Measurements from ENCODE around the gene JAKMIP2. TPM values are rescaled to one million over a fixed set of nuclear protein-coding genes. Genes with fewer than 3 reads are reported as not detected.

Gene JAKMIP2
- total RNA-seq, 1 donor from 2014 or later = 6.0 TPM

DNA sequence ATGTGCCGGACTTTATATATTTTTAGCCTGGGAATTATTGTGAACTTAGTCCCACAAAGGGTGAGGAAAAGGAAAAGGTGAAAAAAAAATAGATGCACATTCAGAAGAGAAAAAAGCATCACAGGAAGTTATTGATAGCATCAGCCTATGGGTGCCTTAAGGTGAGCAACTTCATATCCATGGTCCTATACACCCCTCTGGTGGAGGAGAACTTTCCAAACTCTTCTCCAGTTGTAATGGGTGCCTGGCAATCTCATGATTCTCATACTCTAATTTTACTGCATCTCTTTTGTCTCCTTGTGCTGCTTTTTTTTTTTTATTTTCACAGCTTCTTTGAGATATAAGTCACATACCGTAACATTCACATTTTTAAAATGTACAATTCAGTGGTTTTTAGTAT, 107.4 kb downstream of the JAKMIP2 start:
- Mint-ChIP-seq H3K36me3 (ENCODE audit: insufficient read depth) (peaks cover 1% of the 10 kb centered on the region), H3K27me3 (peaks cover 4% of the 10 kb centered on the region), H3K27ac (no peak overlapping the region), H3K4me3 (ENCODE audit: low read depth) (no peak overlapping the region), H3K4me1 (ENCODE audit: low read depth) (no peaks in the 10 kb centered on the region), H3K9me3 (ENCODE audit: low read depth) (no peaks in the 10 kb centered on the region)
- TF ChIP-seq, protein P1, sequence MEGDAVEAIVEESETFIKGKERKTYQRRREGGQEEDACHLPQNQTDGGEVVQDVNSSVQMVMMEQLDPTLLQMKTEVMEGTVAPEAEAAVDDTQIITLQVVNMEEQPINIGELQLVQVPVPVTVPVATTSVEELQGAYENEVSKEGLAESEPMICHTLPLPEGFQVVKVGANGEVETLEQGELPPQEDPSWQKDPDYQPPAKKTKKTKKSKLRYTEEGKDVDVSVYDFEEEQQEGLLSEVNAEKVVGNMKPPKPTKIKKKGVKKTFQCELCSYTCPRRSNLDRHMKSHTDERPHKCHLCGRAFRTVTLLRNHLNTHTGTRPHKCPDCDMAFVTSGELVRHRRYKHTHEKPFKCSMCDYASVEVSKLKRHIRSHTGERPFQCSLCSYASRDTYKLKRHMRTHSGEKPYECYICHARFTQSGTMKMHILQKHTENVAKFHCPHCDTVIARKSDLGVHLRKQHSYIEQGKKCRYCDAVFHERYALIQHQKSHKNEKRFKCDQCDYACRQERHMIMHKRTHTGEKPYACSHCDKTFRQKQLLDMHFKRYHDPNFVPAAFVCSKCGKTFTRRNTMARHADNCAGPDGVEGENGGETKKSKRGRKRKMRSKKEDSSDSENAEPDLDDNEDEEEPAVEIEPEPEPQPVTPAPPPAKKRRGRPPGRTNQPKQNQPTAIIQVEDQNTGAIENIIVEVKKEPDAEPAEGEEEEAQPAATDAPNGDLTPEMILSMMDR (IDR thresholded peaks at IDR 0.05; ENCODE audit: unreplicated experiment) = peak; percentile 15
- DNase-seq (ENCODE audit: low spot score, unreplicated experiment) = no peak

DNA sequence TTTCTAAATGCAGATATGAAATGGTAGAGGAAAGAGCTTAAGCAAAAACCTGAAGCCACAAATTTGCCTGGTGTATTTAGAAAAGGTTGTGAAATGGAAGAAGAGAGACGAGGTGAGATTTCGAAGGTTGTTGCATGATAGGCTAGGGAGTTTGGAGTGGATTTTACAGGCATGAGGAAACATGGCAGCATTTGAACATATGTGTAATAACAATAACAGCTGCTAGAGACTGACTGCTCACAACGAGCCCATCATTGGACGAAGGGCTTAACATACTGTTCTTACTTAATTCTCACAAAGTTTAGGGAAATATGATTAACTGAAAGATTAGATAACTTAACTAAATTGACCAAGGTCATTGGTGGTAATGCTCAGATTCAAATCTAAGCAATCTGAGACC, 108.1 kb downstream of the JAKMIP2 start:
- TF ChIP-seq, protein P1 (IDR thresholded peaks at IDR 0.05; ENCODE audit: unreplicated experiment) = no peak
- Mint-ChIP-seq H3K36me3 (ENCODE audit: insufficient read depth) (peaks cover 1% of the 10 kb centered on the region), H3K9me3 (ENCODE audit: low read depth) (no peaks in the 10 kb centered on the region), H3K4me1 (ENCODE audit: low read depth) (no peaks in the 10 kb centered on the region), H3K27ac (no peak overlapping the region), H3K27me3 (peaks cover 4% of the 10 kb centered on the region), H3K4me3 (ENCODE audit: low read depth) (no peak overlapping the region)
- DNase-seq (ENCODE audit: low spot score, unreplicated experiment) = no peak

DNA sequence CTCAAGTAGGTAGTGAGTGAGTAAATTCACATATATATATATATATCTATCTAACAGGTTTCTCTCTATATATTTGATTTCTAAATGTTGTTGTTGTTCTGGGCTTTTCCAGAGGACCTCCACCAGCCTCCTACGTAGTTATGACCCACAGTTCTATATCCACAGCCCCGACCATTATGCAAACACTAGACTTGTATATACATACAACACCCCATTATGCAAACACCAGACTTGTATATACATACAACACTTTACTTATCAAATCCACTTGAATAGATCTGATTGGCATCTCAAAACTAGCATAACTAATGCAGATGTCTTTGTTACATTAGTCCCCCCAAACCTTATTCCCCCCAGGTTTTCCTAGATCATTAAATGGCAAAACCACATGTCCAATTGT, 108.7 kb downstream of the JAKMIP2 start:
- peaks cover 4% of the 10 kb centered on the region for H3K27me3 Mint-ChIP-seq
- no peaks in the 10 kb centered on the region for H3K9me3 Mint-ChIP-seq (ENCODE audit: low read depth)
- DNase-seq (ENCODE audit: low spot score, unreplicated experiment) = no peak
- TF ChIP-seq, protein P1 (IDR thresholded peaks at IDR 0.05; ENCODE audit: unreplicated experiment) = no peak
- H3K4me3 Mint-ChIP-seq (ENCODE audit: low read depth) = no peak overlapping the region
- peaks cover 1% of the 10 kb centered on the region for H3K36me3 Mint-ChIP-seq (ENCODE audit: insufficient read depth)
- peaks cover 3% of the 10 kb centered on the region for H3K4me1 Mint-ChIP-seq (ENCODE audit: low read depth)
- no peak overlapping the region for H3K27ac Mint-ChIP-seq

DNA sequence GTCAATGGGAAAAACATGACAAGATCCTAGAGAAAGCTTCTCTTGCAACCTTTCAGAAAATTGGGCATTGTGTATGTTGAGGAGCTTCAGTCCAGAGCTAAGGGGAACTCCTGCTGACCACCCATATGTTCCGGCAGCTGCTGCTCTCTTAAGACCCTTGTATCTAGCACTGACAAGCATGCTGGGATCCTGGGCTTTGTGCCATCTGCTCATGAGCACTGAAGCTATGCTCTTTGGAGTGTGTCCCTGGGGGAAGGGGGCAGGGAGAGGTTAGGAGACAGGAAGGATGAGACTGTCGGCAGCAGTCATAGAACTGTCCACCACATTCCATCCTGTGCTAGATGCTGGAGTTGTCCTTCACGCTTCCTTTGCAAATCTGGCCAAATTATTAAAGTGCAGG, 109.3 kb downstream of the JAKMIP2 start:
- no peak for DNase-seq (ENCODE audit: low spot score, unreplicated experiment)
- TF ChIP-seq, protein P1 (IDR thresholded peaks at IDR 0.05; ENCODE audit: unreplicated experiment) = no peak
- H3K27ac Mint-ChIP-seq = no peak overlapping the region

DNA sequence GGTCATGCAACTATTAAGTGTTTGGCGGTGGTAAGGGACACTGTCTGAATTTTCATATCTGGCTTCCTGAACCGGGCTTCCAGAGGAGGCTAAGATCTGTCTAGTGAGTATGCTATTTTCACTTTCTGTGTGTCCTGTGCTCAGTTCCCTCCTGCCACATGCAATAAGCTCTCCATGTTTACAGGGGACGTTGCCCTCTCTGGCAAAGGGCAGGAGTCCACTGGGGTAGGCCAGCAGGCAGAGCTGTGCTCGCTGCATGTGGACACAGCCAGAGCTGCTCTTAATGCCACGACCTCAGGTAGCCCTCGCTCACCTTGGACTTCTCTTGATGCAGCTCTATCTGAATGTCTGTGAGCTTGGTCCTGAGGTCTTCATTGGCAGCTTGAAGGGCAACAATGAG, 111.2 kb downstream of the JAKMIP2 start:
- no peak overlapping the region for H3K27ac Mint-ChIP-seq
- no peak for DNase-seq (ENCODE audit: low spot score, unreplicated experiment)
- TF ChIP-seq, protein P1 (IDR thresholded peaks at IDR 0.05; ENCODE audit: unreplicated experiment) = no peak
- peaks cover 1% of the 10 kb centered on the region for H3K36me3 Mint-ChIP-seq (ENCODE audit: insufficient read depth)
- no peaks in the 10 kb centered on the region for H3K9me3 Mint-ChIP-seq (ENCODE audit: low read depth)
- H3K4me1 Mint-ChIP-seq (ENCODE audit: low read depth) = peaks cover 11% of the 10 kb centered on the region
- H3K27me3 Mint-ChIP-seq = peaks cover 4% of the 10 kb centered on the region
- no peak overlapping the region for H3K4me3 Mint-ChIP-seq (ENCODE audit: low read depth)

More for the DNA sequence above, 109.3 kb downstream of the JAKMIP2 start:
- Mint-ChIP-seq H3K36me3 (ENCODE audit: insufficient read depth) (peaks cover 1% of the 10 kb centered on the region), H3K4me1 (ENCODE audit: low read depth) (peaks cover 3% of the 10 kb centered on the region), H3K4me3 (ENCODE audit: low read depth) (no peak overlapping the region), H3K27me3 (peaks cover 4% of the 10 kb centered on the region), H3K9me3 (ENCODE audit: low read depth) (no peaks in the 10 kb centered on the region)

Measured in progenitor cell of endocrine pancreas (in vitro differentiated cells).